Endothelial cell of umbilical vein (primary cell): Measurements from ENCODE around the gene TFAP2A. TPM values are rescaled to one million over a fixed set of nuclear protein-coding genes. Genes with fewer than 3 reads are reported as not detected.

Experiments used
- BruUV-seq: library from RNA; stranded (reverse); fragments of 400-500 nt; replicated peaks from 2 replicates; lab custom pipeline; 2021; lab: Mats Ljungman, UMichigan
- CTCF ChIA-PET: fragments of 300-600, 350-600 bp; sonication (Branson Sonifier 250); formaldehyde crosslinking; loops from one replicate; lab custom pipeline; 2021; ENCODE audit warnings: antibody characterized with exemption, inconsistent platforms; lab: Charles Lee
- POLR2A ChIA-PET: fragments of 300-600, 350-600 bp; sonication (Branson Sonifier 250); formaldehyde crosslinking; loops from one replicate; lab custom pipeline; 2021; ENCODE audit warnings: antibody characterized with exemption, inconsistent platforms; lab: Charles Lee
- DNase-seq: peaks from one replicate; pipeline ENCODE4 v3.0.0-alpha.2; 2011; ENCODE audit warnings: low read depth, low spot score
- FAIRE-seq: peaks from 2 replicates; lab custom pipeline; 2011; peaks lifted over from hg19 to GRCh38; lab: Jason Lieb, UNC
- H2AFZ ChIP-seq: 2 replicates; pipeline ENCODE4 v1.6.0; 2012; ENCODE audit warnings: low read depth, low read length, control low read depth, inconsistent platforms
- H3K27ac ChIP-seq: 2 replicates; pipeline ENCODE4 v1.5.1; 2011; ENCODE audit warnings: low read depth, mild to moderate bottlenecking, control low read depth, low read length, moderate library complexity; ENCODE audit not compliant: insufficient read depth
- H3K27me3 ChIP-seq, 2 experiments: 2 replicates each; pipeline versions ENCODE4 v1.6.0 to v1.6.1; 2011; ENCODE audit warnings: low read length in 2 of 2, mixed read lengths in 1 of 2; ENCODE audit not compliant: control insufficient read depth in 2 of 2, insufficient read depth in 2 of 2
- H3K36me3 ChIP-seq, 2 experiments: 2 replicates in 1 of 2; 3 replicates in 1 of 2; pipeline ENCODE4 v1.5.1; 2011; ENCODE audit warnings: low read length in 2 of 2, mild to moderate bottlenecking in 1 of 2, moderate library complexity in 1 of 2; ENCODE audit not compliant: control insufficient read depth in 2 of 2, insufficient read depth in 2 of 2; ENCODE audit errors: extremely low read depth in 1 of 2
- H3K4me1 ChIP-seq: 3 replicates; pipeline ENCODE4 v1.5.1; 2011; ENCODE audit warnings: mild to moderate bottlenecking, low read length; ENCODE audit not compliant: control insufficient read depth, insufficient read depth; ENCODE audit errors: extremely low read depth
- H3K4me2 ChIP-seq: 2 replicates; pipeline ENCODE4 v1.6.1; 2011; ENCODE audit warnings: low read length, control low read depth, mixed read lengths; ENCODE audit not compliant: insufficient read depth
- H3K4me3 ChIP-seq, 3 experiments: fragments of 200-600 bp in 1 of 3; sonication (generic), shearing (Covaris generic) in 1 of 3; replicated peaks in 1 of 3; 2 replicates each; pipeline ENCODE4 v1.5.1; 2011 to 2016; ENCODE audit warnings: control low read depth in 3 of 3, low read length in 3 of 3, mild to moderate bottlenecking in 2 of 3, inconsistent platforms in 1 of 3, low read depth in 1 of 3, moderate library complexity in 1 of 3; ENCODE audit not compliant: insufficient read depth in 1 of 3
- H3K79me2 ChIP-seq: 2 replicates; pipeline ENCODE4 v1.6.0; 2012; ENCODE audit warnings: low read length, inconsistent platforms; ENCODE audit not compliant: control insufficient read depth, insufficient read depth
- H3K9ac ChIP-seq: replicated peaks from 2 replicates; pipeline ENCODE3; 2011; ENCODE audit warnings: low read length, control low read depth; ENCODE audit not compliant: insufficient read depth; ENCODE audit errors: extremely low read depth
- H3K9me1 ChIP-seq: replicated peaks from 3 replicates; pipeline ENCODE4 v1.6.0; 2011; ENCODE audit warnings: mild to moderate bottlenecking, low read length; ENCODE audit not compliant: control insufficient read depth, insufficient read depth; ENCODE audit errors: extremely low read depth
- H3K9me3 ChIP-seq: replicated peaks from 2 replicates; pipeline ENCODE4 v1.5.1; 2012; ENCODE audit warnings: low read length, inconsistent platforms; ENCODE audit not compliant: control insufficient read depth, insufficient read depth
- H4K20me1 ChIP-seq: replicated peaks from 2 replicates; pipeline ENCODE3; 2011; ENCODE audit warnings: mild to moderate bottlenecking, low read length; ENCODE audit not compliant: control insufficient read depth, insufficient read depth; ENCODE audit errors: extremely low read depth
- CTCF ChIP-seq, 2 donors: IDR thresholded peaks; 1 replicate in 1 of 2; 2 replicates in 1 of 2; pipeline ENCODE4 v1.5.1; 2011; ENCODE audit warnings: low read length in 2 of 2, mild to moderate bottlenecking in 2 of 2, moderate library complexity in 2 of 2, control low read depth in 1 of 2, inconsistent platforms in 1 of 2, low read depth in 1 of 2; ENCODE audit not compliant: insufficient read depth in 1 of 2; ENCODE audit errors: extremely low read depth in 1 of 2
- EZH2 ChIP-seq: IDR thresholded peaks from 2 replicates; pipeline ENCODE4 v1.6.1; 2012; ENCODE audit warnings: borderline replicate concordance, low read depth, mild to moderate bottlenecking, moderate library complexity, low read length, inconsistent platforms; ENCODE audit not compliant: severe bottlenecking
- FOS ChIP-seq: IDR thresholded peaks from 2 replicates; pipeline ENCODE4 v1.6.1; 2011; ENCODE audit warnings: mild to moderate bottlenecking, low read length, moderate library complexity, borderline replicate concordance; ENCODE audit not compliant: insufficient read depth
- GATA2 ChIP-seq: IDR thresholded peaks from 2 replicates; pipeline ENCODE4 v1.7.0; 2011; ENCODE audit warnings: low read depth, mild to moderate bottlenecking, moderate library complexity, mixed read lengths, low read length; ENCODE audit not compliant: insufficient read length, insufficient read depth
- JUN ChIP-seq: IDR thresholded peaks from 2 replicates; pipeline ENCODE4 v1.6.1; 2011; ENCODE audit warnings: borderline replicate concordance, low read depth; ENCODE audit not compliant: insufficient read length, insufficient read depth
- MYC ChIP-seq: IDR thresholded peaks from one replicate; pipeline ENCODE4 v1.6.1; 2011; ENCODE audit warnings: mild to moderate bottlenecking, low read depth, low read length
- POLR2A ChIP-seq: IDR thresholded peaks from 2 replicates; pipeline ENCODE4 v1.6.1; 2012; ENCODE audit warnings: low read depth, mild to moderate bottlenecking, control low read depth, low read length
- POLR2AphosphoS5 ChIP-seq: IDR thresholded peaks from 2 replicates; pipeline ENCODE4 v1.6.1; 2012; ENCODE audit warnings: low read depth, mild to moderate bottlenecking, control low read depth, low read length, moderate library complexity; ENCODE audit not compliant: insufficient read depth
- dilution Hi-C: fragments of 300-500 bp; cut with MboI; formaldehyde crosslinking; loops from one replicate; pipeline ENCODE4 v1.15.0; 2019; ENCODE audit warnings: low sequenced_read_pairs; ENCODE audit not compliant: extremely low pct_ligation_motif_present
- intact Hi-C: fragments of 100-400 bp; cut with micrococcal nuclease; formaldehyde crosslinking; loops from one replicate; pipeline ENCODE4 v1.10.0; 2022
- polyA plus RNA-seq, 4 experiments: library from polyadenylated mRNA; depleted of rRNA in 3 of 4; stranded (reverse) in 3 of 4; unstranded in 1 of 4; fragments of >200 nt; gene quantifications; 2 replicates each; pipeline versions ENCODE4 v1.2.1 to v1.2.3, GENCODE V29; 2011 to 2012; ENCODE audit warnings: missing spikeins in 1 of 4
- total RNA-seq: library from RNA; stranded (reverse); gene quantifications from 2 replicates; pipeline ENCODE4 v1.2.3, GENCODE V29; 2021
- TF ChIP-seq, protein P1 (sequence below): IDR thresholded peaks from 2 replicates; pipeline ENCODE4 v1.6.1; 2011; ENCODE audit not compliant: insufficient read depth, insufficient read length

Gene TFAP2A
- total and polyA plus RNA-seq, 2 donors (not counting 3 experiments of a cell fraction or from before 2014, with no cell fraction given): 0.06 TPM; not detected in 1

DNA sequence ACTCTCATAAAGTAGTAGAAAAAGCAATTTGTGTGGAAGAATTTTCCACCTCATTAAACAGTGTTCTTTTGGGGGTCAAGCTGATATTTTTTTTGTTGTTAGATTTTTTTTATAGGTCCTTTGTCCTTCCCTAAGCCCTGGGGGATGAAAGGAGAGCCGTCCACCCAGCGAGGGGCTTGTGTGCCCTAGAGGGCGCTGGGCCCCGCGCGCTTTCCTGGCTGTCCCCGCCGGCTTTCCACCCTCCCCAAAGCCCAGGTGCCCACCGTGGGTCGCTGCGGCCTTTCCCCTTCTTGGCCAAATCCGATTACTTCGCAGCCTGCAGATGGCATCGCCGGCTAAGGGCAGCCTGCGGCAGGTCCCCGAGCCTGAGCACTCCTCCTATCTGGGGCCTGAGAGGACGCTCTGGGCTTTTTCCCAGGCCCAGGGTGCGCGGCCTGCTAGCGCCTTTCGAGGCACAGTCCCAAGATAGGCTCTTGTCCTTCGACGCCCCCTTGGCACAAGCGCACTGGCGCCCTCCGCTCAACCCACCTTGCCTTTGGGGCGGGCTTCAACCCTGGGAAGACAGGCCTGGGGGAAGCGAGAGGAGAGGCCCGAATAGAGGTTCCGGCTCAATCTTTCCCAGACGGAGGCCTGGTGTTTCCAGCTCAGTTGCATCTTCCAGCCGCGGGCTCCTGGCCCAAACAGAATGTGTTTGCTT lies 33.6 kb downstream of the TFAP2A start:
- Histone ChIP-seq H3K36me3 (no peaks in the 10 kb centered on the region), H3K9ac (no peak overlapping the region), H3K9me1 (no peaks in the 10 kb centered on the region), H2AFZ (no peak overlapping the region), H3K79me2 (no peaks in the 10 kb centered on the region), H3K4me3 (no peak overlapping the region), H3K27me3 (peaks cover 52 to 58% of the 10 kb centered on the region in 2 experiments), H3K9me3 (no peaks in the 10 kb centered on the region), H3K4me2 (no peak overlapping the region), H3K27ac (no peak overlapping the region), H3K4me1 (no peaks in the 10 kb centered on the region), H4K20me1 (no peaks in the 10 kb centered on the region)
- intact Hi-C loops (no loop called here), dilution Hi-C loops (no loop called here)
- POLR2A ChIA-PET: no interaction called here
- CTCF ChIA-PET: no interaction called here
- no peak for DNase-seq
- FAIRE-seq: no peak
- BruUV-seq: no TSS peak
- TF ChIP-seq MYC (no peak), EZH2 (no peak), JUN (no peak), FOS (no peak), POLR2AphosphoS5 (no peak), POLR2A (no peak), GATA2 (no peak), CTCF (IDR thresholded peaks at IDR 0.05; ENCODE audit: extremely low read depth in 1 of 2, insufficient read depth in 1 of 2, low read depth in 1 of 2, low read length in 2 of 2) (no peak)
- TF ChIP-seq, protein P1, sequence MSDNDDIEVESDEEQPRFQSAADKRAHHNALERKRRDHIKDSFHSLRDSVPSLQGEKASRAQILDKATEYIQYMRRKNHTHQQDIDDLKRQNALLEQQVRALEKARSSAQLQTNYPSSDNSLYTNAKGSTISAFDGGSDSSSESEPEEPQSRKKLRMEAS: no peak
